ENCODE results near the gene MTHFR. TPM values are rescaled to one million over a fixed set of nuclear protein-coding genes. Genes with fewer than 3 reads are reported as not detected.
A peak's percentile ranks its signal among the peaks of the same experiment; 100 is the strongest.

The MTHFR gene
- total RNA-seq, 1 donor = 21.6 TPM

DNA sequence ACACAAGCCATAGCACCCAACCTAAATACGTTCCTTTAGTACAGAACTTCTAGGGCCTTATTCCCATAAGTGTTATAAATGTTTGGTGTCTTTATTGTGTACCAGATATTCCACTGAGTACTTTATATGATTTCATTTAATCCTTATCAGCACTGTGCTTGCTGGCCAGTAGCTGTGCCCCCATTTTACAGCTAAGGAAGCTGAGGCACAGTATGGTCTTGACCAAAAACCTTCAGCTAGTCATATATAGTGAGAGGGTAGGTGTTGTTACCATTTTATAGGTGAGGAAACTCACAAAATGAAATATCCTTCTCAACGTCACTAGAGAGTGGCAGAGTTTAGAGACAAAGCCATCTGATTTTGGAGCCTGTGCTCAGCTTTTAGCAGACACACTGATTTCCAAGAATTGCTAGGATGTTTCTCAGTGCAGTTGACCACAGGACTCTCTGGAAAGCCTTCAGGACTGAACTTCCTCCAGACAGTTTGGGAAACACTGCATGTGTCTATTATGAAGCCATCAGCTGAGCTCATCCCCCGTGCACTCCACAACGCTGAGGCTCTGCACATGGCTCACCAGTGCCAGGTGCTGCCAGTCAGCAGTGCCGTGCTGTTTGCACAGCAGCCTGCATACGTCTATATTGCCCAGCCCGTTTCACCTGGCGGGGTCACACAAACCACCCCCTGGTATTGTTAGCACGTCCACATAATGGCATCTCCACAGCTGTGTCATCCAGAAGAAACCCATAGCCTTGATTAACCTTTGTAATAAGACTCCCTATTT, 26.4 kb upstream of the MTHFR start:
- no peak for DNase-seq (ENCODE audit: low read depth)
- TF ChIP-seq, protein P1, sequence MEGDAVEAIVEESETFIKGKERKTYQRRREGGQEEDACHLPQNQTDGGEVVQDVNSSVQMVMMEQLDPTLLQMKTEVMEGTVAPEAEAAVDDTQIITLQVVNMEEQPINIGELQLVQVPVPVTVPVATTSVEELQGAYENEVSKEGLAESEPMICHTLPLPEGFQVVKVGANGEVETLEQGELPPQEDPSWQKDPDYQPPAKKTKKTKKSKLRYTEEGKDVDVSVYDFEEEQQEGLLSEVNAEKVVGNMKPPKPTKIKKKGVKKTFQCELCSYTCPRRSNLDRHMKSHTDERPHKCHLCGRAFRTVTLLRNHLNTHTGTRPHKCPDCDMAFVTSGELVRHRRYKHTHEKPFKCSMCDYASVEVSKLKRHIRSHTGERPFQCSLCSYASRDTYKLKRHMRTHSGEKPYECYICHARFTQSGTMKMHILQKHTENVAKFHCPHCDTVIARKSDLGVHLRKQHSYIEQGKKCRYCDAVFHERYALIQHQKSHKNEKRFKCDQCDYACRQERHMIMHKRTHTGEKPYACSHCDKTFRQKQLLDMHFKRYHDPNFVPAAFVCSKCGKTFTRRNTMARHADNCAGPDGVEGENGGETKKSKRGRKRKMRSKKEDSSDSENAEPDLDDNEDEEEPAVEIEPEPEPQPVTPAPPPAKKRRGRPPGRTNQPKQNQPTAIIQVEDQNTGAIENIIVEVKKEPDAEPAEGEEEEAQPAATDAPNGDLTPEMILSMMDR (IDR thresholded peaks at IDR 0.05; ENCODE audit: insufficient read depth, low read depth, low read length) = no peak
- H3K4me3 ChIP-seq (ENCODE audit: low read depth, low read length) = no peak overlapping the region

DNA sequence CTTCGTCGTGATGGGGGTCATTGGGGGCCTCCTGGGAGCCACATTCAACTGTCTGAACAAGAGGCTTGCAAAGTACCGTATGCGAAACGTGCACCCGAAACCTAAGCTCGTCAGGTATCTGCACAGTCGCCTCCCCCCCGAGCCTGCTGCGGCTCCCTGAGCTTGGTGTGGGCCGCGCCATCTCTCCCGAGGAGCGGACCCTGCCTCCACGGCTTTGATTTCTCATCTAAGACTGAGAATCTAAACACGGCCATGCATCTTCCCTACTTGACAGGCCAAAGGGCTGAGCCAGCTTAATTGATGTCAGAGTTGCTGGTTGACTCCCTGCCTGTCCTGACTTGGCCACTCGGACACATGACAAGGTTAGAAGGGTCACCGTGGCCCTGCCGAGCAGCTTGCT, 22.7 kb upstream of the MTHFR start:
- TF ChIP-seq, protein P1 (IDR thresholded peaks at IDR 0.05; ENCODE audit: insufficient read depth, low read depth, low read length) = no peak
- DNase-seq (ENCODE audit: low read depth) = no peak
- no peak overlapping the region for H3K4me3 ChIP-seq (ENCODE audit: low read depth, low read length)

DNA sequence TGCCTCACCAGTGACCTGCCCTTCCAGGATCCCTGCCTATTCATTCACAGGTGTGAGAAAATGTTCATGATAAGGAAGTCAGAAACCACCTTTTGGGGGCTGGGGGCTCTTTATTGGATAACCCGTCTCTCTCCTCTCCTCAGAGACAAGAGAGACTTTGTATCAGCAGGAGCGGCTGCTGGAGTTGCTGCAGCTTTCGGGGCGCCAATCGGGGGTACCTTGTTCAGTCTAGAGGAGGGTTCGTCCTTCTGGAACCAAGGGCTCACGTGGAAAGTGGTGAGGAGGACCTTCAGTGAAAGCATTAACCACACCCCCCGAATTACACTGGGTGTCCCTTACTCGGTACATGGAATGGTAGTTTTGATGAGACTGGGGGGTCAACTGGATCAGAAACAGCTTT, 21.2 kb upstream of the MTHFR start:
- DNase-seq (ENCODE audit: low read depth) = no peak
- H3K4me3 ChIP-seq (ENCODE audit: low read depth, low read length) = no peak overlapping the region
- TF ChIP-seq, protein P1 (IDR thresholded peaks at IDR 0.05; ENCODE audit: insufficient read depth, low read depth, low read length) = no peak

GRCh38 chr1:11825131-11825530, 19.4 kb upstream of the MTHFR start:
- DNase-seq (ENCODE audit: low read depth) = no peak
- no peak overlapping the region for H3K4me3 ChIP-seq (ENCODE audit: low read depth, low read length)
- TF ChIP-seq, protein P1 (IDR thresholded peaks at IDR 0.05; ENCODE audit: insufficient read depth, low read depth, low read length) = no peak

GRCh38 chr1:11823366-11824137, 17.8 kb upstream of the MTHFR start:
- TF ChIP-seq, protein P1 (IDR thresholded peaks at IDR 0.05; ENCODE audit: insufficient read depth, low read depth, low read length) = no peak
- no peak overlapping the region for H3K4me3 ChIP-seq (ENCODE audit: low read depth, low read length)
- no peak for DNase-seq (ENCODE audit: low read depth)

GRCh38 chr1:11822091-11822490, 16.3 kb upstream of the MTHFR start:
- peak; percentile 47 for DNase-seq (ENCODE audit: low read depth)
- TF ChIP-seq, protein P1 (IDR thresholded peaks at IDR 0.05; ENCODE audit: insufficient read depth, low read depth, low read length) = no peak
- no peak overlapping the region for H3K4me3 ChIP-seq (ENCODE audit: low read depth, low read length)

Data from fibroblast of villous mesenchyme (primary cell).